ENCODE results near the gene NR1D1. TPM values are rescaled to one million over a fixed set of nuclear protein-coding genes. Genes with fewer than 3 reads are reported as not detected.

Gene NR1D1
- total RNA-seq, 4 donors from 2014 or later: 1.5 to 20.4 (median 18.3) TPM

GRCh38 chr17:40097087-40097486, 3.3 kb downstream of the NR1D1 start:
- no peaks in the 10 kb centered on the region for H3K27me3 ChIP-seq
- 49% methylated on average over 5 of the region's 10 CpGs; no CpG with 5 or more reads in 1 of the 2 donors for WGBS, 2 donors (ENCODE audit: low coverage in 1 of 2)
- TF ChIP-seq EP300 (IDR thresholded peaks at IDR 0.05): no peak
- no peak for TF ChIP-seq POLR2AphosphoS5 (IDR thresholded peaks at IDR 0.05)
- TF ChIP-seq POLR2A (IDR thresholded peaks at IDR 0.05): no peak
- H3K27ac ChIP-seq: peak overlapping the region; percentile 94 to 99 (median 98)
- H3K4me1 ChIP-seq: peaks cover 18 to 81% (median 68%) of the 10 kb centered on the region in 3 donors
- no peaks in the 10 kb centered on the region for H3K9me3 ChIP-seq
- peaks cover 0 to 48% of the 10 kb centered on the region in 2 donors for H3K36me3 ChIP-seq
- H3K4me3 ChIP-seq: peak overlapping the region in 1 of 2 donors; percentile 82
- no peak for ATAC-seq

GRCh38 chr17:40095944-40096791, 4.2 kb downstream of the NR1D1 start:
- peaks cover 0 to 49% of the 10 kb centered on the region in 2 donors for H3K36me3 ChIP-seq
- no peaks in the 10 kb centered on the region for H3K27me3 ChIP-seq
- 42% methylated on average over 6 to 11 of the region's 23 CpGs for WGBS, 2 donors (ENCODE audit: low coverage in 1 of 2)
- H3K9me3 ChIP-seq: no peaks in the 10 kb centered on the region
- H3K4me1 ChIP-seq: peaks cover 18 to 81% (median 72%) of the 10 kb centered on the region in 3 donors
- peak overlapping the region; percentile 94 to 99 (median 98) for H3K27ac ChIP-seq
- peak overlapping the region in 1 of 2 donors; percentile 82 for H3K4me3 ChIP-seq
- no peak for ATAC-seq
- TF ChIP-seq EP300 (IDR thresholded peaks at IDR 0.05) (no peak), POLR2AphosphoS5 (IDR thresholded peaks at IDR 0.05) (peak; percentile 40)
- TF ChIP-seq, protein P1, sequence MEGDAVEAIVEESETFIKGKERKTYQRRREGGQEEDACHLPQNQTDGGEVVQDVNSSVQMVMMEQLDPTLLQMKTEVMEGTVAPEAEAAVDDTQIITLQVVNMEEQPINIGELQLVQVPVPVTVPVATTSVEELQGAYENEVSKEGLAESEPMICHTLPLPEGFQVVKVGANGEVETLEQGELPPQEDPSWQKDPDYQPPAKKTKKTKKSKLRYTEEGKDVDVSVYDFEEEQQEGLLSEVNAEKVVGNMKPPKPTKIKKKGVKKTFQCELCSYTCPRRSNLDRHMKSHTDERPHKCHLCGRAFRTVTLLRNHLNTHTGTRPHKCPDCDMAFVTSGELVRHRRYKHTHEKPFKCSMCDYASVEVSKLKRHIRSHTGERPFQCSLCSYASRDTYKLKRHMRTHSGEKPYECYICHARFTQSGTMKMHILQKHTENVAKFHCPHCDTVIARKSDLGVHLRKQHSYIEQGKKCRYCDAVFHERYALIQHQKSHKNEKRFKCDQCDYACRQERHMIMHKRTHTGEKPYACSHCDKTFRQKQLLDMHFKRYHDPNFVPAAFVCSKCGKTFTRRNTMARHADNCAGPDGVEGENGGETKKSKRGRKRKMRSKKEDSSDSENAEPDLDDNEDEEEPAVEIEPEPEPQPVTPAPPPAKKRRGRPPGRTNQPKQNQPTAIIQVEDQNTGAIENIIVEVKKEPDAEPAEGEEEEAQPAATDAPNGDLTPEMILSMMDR (IDR thresholded peaks at IDR 0.05): no peak

DNA sequence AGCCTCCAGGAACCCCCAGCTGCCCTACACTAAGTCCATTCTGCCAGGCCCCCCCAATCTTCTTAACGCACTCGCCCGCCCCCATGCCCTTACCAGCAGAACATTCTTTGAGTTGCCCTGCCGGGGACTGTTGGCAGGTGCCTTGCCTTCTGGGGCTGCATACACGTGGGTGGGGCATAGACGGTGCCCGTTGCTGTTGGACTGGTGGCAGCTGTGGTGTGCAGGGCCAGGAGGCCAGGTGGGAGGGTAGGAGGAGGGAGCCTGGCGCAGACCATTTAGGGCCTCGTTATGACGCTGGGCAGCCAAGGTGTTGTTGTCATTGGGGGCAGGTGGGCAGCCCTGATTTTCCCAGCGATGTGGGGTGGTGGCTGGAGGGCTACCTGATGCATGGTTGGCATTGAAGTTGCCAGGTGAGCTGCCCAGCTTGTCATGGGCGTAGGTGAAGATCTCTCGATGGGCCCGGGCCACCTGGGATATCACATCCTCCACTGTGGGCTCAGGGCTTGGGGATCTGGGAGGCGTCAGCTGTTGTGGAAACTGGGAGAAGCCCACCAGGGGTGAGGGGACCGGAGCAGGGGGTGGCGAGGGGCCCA, 4.9 kb downstream of the NR1D1 start:
- peaks cover 0 to 56% of the 10 kb centered on the region in 2 donors for H3K36me3 ChIP-seq
- H3K4me1 ChIP-seq: peaks cover 18 to 84% (median 79%) of the 10 kb centered on the region in 3 donors
- ATAC-seq: no peak
- no peaks in the 10 kb centered on the region for H3K27me3 ChIP-seq
- no CpG with 5 or more reads among the region's 17 CpGs for WGBS, 2 donors (ENCODE audit: low coverage in 1 of 2)
- H3K4me3 ChIP-seq: no peak overlapping the region
- TF ChIP-seq POLR2AphosphoS5 (IDR thresholded peaks at IDR 0.05) (peak; percentile 54), EP300 (IDR thresholded peaks at IDR 0.05) (no peak)
- H3K9me3 ChIP-seq: no peaks in the 10 kb centered on the region
- H3K27ac ChIP-seq: peak overlapping the region; percentile 18 to 99 (median 98)

- Histone ChIP-seq H3K27ac (peak overlapping the region; percentile 36 to 99 (median 98)), H3K4me1 (peaks cover 18 to 89% (median 85%) of the 10 kb centered on the region in 3 donors), H3K4me3 (no peak overlapping the region), H3K9me3 (no peaks in the 10 kb centered on the region), H3K27me3 (no peaks in the 10 kb centered on the region), H3K36me3 (peaks cover 0 to 62% of the 10 kb centered on the region in 2 donors)
- peak; percentile 21 for TF ChIP-seq POLR2AphosphoS5 (IDR thresholded peaks at IDR 0.05)
- no peak for TF ChIP-seq POLR2A (IDR thresholded peaks at IDR 0.05)
- ATAC-seq: no peak
- 60 to 67% methylated on average over 9 to 12 of the region's 14 CpGs for WGBS, 2 donors (ENCODE audit: low coverage in 1 of 2)
These were observed 5.5 kb downstream of the NR1D1 start for GRCh38 chr17:40094874-40095273.

- H3K4me3 ChIP-seq: peak overlapping the region in 1 of 2 donors; percentile 1
- no peaks in the 10 kb centered on the region for H3K9me3 ChIP-seq
- peaks cover 0 to 74% of the 10 kb centered on the region in 2 donors for H3K36me3 ChIP-seq
- 28 to 73% methylated on average over 4 of the region's 16 CpGs for WGBS, 2 donors (ENCODE audit: low coverage in 1 of 2)
- peaks cover 18 to 100% (median 85%) of the 10 kb centered on the region in 3 donors for H3K4me1 ChIP-seq
- H3K27me3 ChIP-seq: no peaks in the 10 kb centered on the region
- no peak for TF ChIP-seq POLR2A (IDR thresholded peaks at IDR 0.05)
- no peak for TF ChIP-seq EP300 (IDR thresholded peaks at IDR 0.05)
- TF ChIP-seq, protein P1 (IDR thresholded peaks at IDR 0.05): no peak
- peak; percentile 29 for TF ChIP-seq POLR2AphosphoS5 (IDR thresholded peaks at IDR 0.05)
- H3K27ac ChIP-seq: peak overlapping the region; percentile 58 to 99 (median 98)
- no peak for ATAC-seq
These were observed 6.7 kb downstream of the NR1D1 start for GRCh38 chr17:40093580-40094201.

GRCh38 chr17:40093005-40093579, 7.3 kb downstream of the NR1D1 start:
- no peak for TF ChIP-seq EP300 (IDR thresholded peaks at IDR 0.05)
- no peak for TF ChIP-seq POLR2AphosphoS5 (IDR thresholded peaks at IDR 0.05)
- TF ChIP-seq POLR2A (IDR thresholded peaks at IDR 0.05): peak in 1 of 2 donors; percentile 8
- H3K4me3 ChIP-seq: peak overlapping the region in 1 of 2 donors; percentile 1
- no peaks in the 10 kb centered on the region for H3K9me3 ChIP-seq
- no peak for ATAC-seq
- WGBS, 2 donors (ENCODE audit: low coverage in 1 of 2): 35 to 46% methylated on average over 4 to 11 of the region's 29 CpGs
- peaks cover 0 to 80% of the 10 kb centered on the region in 2 donors for H3K36me3 ChIP-seq
- peaks cover 18 to 95% (median 79%) of the 10 kb centered on the region in 3 donors for H3K4me1 ChIP-seq
- H3K27me3 ChIP-seq: no peaks in the 10 kb centered on the region
- H3K27ac ChIP-seq: peak overlapping the region; percentile 58 to 99 (median 98)
